Measurements from ENCODE around the gene GPR37.

GPR37 gene

DNA sequence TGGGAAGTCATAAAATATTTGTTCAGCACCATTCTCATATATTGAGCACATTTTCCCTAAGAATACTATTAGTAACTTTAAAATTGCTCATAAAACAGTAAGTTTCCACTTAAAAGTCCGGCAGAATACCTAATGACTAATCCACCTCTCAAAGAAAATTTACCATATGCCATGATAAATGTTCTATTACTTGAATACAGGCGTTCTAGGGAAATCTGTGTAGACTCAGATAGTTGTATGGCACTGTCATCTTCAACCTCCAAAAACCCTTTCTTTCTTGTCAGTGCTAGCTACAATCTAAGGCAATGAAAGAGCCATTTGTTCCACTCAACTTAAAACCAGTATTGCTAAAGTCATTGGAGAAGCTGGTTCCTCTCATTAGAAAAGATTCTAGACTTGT is 7.3 kb downstream of the GPR37 start:
- H3K36me3 Mint-ChIP-seq (ENCODE audit: low read depth) = no peaks in the 10 kb centered on the region
- H3K27ac Mint-ChIP-seq = no peak overlapping the region
- peaks cover 12% of the 10 kb centered on the region for H3K27me3 Mint-ChIP-seq (ENCODE audit: low read depth, poor library complexity)
- TF ChIP-seq, protein P1, sequence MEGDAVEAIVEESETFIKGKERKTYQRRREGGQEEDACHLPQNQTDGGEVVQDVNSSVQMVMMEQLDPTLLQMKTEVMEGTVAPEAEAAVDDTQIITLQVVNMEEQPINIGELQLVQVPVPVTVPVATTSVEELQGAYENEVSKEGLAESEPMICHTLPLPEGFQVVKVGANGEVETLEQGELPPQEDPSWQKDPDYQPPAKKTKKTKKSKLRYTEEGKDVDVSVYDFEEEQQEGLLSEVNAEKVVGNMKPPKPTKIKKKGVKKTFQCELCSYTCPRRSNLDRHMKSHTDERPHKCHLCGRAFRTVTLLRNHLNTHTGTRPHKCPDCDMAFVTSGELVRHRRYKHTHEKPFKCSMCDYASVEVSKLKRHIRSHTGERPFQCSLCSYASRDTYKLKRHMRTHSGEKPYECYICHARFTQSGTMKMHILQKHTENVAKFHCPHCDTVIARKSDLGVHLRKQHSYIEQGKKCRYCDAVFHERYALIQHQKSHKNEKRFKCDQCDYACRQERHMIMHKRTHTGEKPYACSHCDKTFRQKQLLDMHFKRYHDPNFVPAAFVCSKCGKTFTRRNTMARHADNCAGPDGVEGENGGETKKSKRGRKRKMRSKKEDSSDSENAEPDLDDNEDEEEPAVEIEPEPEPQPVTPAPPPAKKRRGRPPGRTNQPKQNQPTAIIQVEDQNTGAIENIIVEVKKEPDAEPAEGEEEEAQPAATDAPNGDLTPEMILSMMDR (IDR thresholded peaks at IDR 0.05) = no peak
- peaks cover under 1% of the 10 kb centered on the region for H3K9me3 Mint-ChIP-seq
- no peak for DNase-seq
- no peaks in the 10 kb centered on the region for H3K4me1 Mint-ChIP-seq
- H3K4me3 Mint-ChIP-seq = no peak overlapping the region

DNA sequence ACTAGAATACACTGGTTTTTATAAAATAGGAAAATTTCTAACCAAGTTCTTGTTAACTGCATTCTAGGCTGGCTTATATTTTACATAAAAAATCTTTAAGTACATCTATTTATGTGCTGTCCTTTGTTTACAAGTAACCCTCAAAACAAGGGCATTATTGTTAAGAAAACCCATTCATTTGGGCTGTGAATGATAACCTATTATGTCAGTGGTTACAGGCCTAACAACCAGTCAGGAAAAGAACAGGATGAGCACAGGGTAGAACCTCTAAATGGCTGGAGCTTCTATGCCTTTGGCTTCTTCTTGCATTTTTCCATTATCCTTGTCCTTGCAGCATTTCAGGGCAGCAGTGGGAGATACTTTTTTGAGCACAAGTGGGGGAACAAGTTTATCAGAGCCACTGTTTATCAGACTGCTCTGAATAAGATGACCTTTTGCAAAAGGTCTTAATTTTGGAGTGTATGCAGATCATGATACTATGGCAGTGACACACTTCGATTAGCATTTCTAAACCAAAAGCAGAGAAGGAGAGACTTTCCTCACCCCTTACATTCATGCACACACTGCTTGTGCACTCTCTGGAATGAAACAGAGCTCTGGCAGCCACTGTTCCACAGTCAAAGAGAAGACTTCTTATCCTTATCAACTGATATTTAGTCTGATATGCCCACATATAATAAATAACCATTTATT is 10.9 kb downstream of the GPR37 start:
- DNase-seq = no peak
- TF ChIP-seq, protein P1 (IDR thresholded peaks at IDR 0.05) = no peak
- no peaks in the 10 kb centered on the region for H3K4me1 Mint-ChIP-seq
- no peaks in the 10 kb centered on the region for H3K9me3 Mint-ChIP-seq
- no peaks in the 10 kb centered on the region for H3K36me3 Mint-ChIP-seq (ENCODE audit: low read depth)
- H3K4me3 Mint-ChIP-seq = no peak overlapping the region
- no peak overlapping the region for H3K27ac Mint-ChIP-seq
- no peaks in the 10 kb centered on the region for H3K27me3 Mint-ChIP-seq (ENCODE audit: low read depth, poor library complexity)

DNA sequence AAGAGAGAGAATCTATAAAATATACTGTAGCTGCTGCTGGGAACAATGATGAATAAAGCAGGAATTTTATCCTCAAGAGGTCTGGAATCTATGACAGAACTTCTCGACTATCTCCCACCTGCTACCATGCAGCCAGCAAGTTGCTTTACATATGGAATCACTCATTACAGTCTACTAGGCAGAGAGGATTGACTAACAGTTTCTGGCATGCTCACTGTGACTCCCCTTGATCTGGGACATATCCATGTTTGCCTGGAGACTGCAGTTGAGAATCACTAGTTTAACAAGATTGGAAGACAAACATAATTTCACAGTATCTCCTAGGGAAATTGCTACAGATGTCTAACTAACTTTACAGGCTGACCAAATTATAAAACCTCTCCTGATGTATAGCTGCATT is 13.3 kb downstream of the GPR37 start:
- Mint-ChIP-seq H3K4me3 (no peak overlapping the region), H3K36me3 (ENCODE audit: low read depth) (no peaks in the 10 kb centered on the region), H3K4me1 (no peaks in the 10 kb centered on the region), H3K27ac (no peak overlapping the region), H3K9me3 (no peaks in the 10 kb centered on the region), H3K27me3 (ENCODE audit: low read depth, poor library complexity) (no peaks in the 10 kb centered on the region)
- no peak for DNase-seq
- TF ChIP-seq, protein P1 (IDR thresholded peaks at IDR 0.05) = no peak

DNA sequence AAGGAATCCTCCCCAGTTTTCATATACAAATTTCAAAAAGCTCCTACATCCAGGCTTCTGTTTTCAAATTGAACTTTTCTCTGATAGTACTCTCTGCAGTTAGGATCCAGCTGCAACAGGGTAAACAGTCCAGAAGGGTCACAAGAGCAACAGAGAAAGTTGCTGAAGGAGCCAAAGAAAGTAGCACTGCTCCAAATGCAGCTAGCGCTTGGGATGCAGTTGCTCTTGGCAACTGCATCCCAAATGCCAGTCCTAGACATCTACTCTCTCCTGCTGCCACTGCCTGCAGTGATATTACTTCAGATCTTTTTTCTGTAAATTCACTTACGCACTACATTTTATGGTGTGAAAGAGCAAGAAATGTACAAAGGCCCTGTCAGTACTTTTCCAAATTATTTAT is 14.6 kb downstream of the GPR37 start:
- DNase-seq = no peak
- no peaks in the 10 kb centered on the region for H3K4me1 Mint-ChIP-seq
- H3K27ac Mint-ChIP-seq = no peak overlapping the region
- H3K36me3 Mint-ChIP-seq (ENCODE audit: low read depth) = no peaks in the 10 kb centered on the region
- no peak overlapping the region for H3K4me3 Mint-ChIP-seq
- no peaks in the 10 kb centered on the region for H3K9me3 Mint-ChIP-seq
- TF ChIP-seq, protein P1 (IDR thresholded peaks at IDR 0.05) = no peak
- H3K27me3 Mint-ChIP-seq (ENCODE audit: low read depth, poor library complexity) = no peaks in the 10 kb centered on the region

DNA sequence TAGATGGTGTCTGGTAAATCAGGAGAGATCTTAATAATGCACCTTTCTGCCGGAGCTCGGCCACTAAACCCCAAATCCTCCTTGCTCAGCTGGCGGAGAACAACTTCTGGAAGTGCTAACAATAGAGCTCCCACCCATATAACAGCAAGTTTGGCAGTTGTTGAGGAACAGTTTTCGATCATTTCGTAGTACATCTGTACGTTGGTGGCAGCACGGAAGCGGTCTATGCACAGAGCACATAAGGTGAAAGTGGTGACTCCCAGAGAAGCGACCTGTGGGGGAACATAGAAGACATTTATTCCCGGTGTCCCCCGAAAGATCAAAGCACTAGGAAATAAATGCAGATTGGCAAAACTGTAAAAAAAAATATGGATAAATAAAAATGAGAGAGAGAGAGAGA is 18.5 kb downstream of the GPR37 start:
- peak overlapping the region; percentile 9 for H3K27ac Mint-ChIP-seq
- no peak for DNase-seq
- no peaks in the 10 kb centered on the region for H3K27me3 Mint-ChIP-seq (ENCODE audit: low read depth, poor library complexity)
- H3K9me3 Mint-ChIP-seq = no peaks in the 10 kb centered on the region
- no peaks in the 10 kb centered on the region for H3K4me1 Mint-ChIP-seq
- H3K4me3 Mint-ChIP-seq = no peak overlapping the region
- TF ChIP-seq, protein P1 (IDR thresholded peaks at IDR 0.05) = no peak
- no peaks in the 10 kb centered on the region for H3K36me3 Mint-ChIP-seq (ENCODE audit: low read depth)

DNA sequence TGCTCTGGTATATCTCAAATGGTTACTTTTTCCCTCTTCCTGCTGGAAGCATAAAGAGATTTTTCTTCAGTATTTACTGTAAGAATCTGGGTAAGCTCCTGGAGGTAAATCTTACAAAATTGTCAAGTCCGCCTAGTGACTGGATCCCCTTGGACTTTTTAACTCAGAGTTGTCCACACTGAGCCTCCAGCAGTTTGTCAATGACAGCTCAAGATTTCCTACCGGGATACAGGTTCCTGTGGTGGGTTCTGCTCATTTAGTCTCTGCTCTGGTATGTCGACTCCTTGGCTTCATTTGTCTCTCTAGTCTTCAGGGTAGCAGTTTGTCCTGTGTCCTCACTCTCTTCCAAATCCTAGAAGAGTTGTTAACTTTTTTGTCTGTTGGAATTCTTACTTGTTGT is 27.0 kb downstream of the GPR37 start:
- TF ChIP-seq, protein P1 (IDR thresholded peaks at IDR 0.05) = no peak
- Mint-ChIP-seq H3K27me3 (ENCODE audit: low read depth, poor library complexity) (peaks cover 3% of the 10 kb centered on the region), H3K4me1 (peaks cover 4% of the 10 kb centered on the region), H3K27ac (peak overlapping the region; percentile 32), H3K36me3 (ENCODE audit: low read depth) (no peaks in the 10 kb centered on the region), H3K4me3 (no peak overlapping the region), H3K9me3 (no peaks in the 10 kb centered on the region)
- DNase-seq = no peak

All from nephron progenitor cell (in vitro differentiated cells).